Mononuclear cell (primary cell): ENCODE data around the gene IVL. TPM values are rescaled to one million over a fixed set of nuclear protein-coding genes. Genes with fewer than 3 reads are reported as not detected.

ENCODE experiments used
- H3K27me3 ChIP-seq: 2 replicates; pipeline ENCODE4 v1.6.0; 2011; ENCODE audit warnings: low read length, control low read depth; ENCODE audit not compliant: insufficient read depth
- H3K4me1 ChIP-seq: 2 replicates; pipeline ENCODE4 v1.5.1; 2011; ENCODE audit warnings: mild to moderate bottlenecking, low read length, control low read depth; ENCODE audit not compliant: insufficient read depth
- H3K4me3 ChIP-seq: 2 replicates; pipeline ENCODE4 v1.5.1; 2011; ENCODE audit warnings: mild to moderate bottlenecking, low read length, moderate library complexity
- H3K9me3 ChIP-seq: 2 replicates; pipeline ENCODE4 v1.5.1; 2011; ENCODE audit warnings: low read depth, mild to moderate bottlenecking, control low read depth, low read length
- total RNA-seq: library from RNA; depleted of rRNA; stranded (reverse); fragments of >200 nt; gene quantifications from one replicate; pipeline ENCODE4 v1.2.3, GENCODE V29; 2012

The IVL gene
- total RNA-seq, 1 donor: not detected

DNA sequence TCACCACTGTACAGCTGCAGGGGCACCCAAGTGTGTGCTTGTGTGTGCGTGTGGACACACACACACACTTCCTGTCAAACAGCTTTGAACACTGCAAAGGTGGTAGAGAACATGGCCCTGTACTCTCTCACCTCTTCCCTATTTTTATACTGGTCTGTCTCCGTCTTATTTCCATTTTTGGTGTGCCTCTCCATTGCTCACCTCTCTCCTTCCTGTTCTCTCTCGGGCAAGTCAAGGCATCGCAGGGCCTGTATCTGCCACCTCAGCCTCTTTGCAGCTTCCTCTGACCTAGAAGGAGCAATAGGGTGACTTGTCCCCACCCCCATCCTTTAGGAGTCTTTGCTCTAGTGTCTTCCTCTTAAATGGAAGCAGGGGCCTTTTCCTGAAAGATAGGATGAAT is 28.0 kb upstream of the IVL start:
- H3K4me3 ChIP-seq: no peak overlapping the region
- no peaks in the 10 kb centered on the region for H3K4me1 ChIP-seq
- H3K9me3 ChIP-seq: no peaks in the 10 kb centered on the region

DNA sequence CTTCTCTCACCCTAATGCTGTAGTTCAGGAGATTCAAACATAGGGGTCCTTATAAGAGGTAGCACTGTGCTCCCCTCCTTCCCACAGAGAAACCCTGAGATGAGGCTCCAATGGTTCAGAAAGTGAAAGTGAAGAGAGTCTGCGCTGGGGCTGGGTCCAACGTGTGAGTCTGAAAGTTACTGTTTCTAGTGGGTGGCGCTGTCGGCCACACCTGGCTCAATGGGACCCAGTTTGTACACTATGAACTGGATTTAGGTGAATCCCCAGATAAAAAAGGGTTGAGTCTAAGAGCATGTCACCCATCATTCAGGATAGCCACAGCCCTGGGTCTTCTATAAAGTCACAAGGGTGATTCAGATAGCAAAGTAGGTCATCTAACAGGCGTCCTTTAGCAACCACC is 27.4 kb upstream of the IVL start:
- Histone ChIP-seq H3K4me1 (no peaks in the 10 kb centered on the region), H3K9me3 (no peaks in the 10 kb centered on the region), H3K4me3 (no peak overlapping the region), H3K27me3 (no peaks in the 10 kb centered on the region)

More for the DNA sequence above, 28.0 kb upstream of the IVL start:
- no peaks in the 10 kb centered on the region for H3K27me3 ChIP-seq

DNA sequence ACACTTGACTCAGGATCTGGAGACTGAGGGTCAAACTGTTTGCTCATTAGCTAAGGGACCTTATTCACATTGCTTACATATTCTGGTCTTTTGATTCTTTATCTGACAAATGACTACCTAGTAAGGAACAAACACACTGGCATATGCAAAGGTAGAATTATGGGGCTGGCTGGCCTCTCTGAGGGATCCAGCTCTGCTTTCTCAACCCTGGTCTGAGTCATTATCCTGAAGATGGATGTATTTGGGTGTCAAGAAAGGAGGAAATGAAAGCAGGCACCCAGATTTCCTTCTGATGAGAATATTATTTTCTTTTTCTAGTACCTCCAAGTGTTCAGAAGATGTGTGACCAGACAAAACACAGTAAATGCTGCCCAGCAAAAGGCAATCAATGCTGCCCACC is 24.3 kb upstream of the IVL start:
- Histone ChIP-seq H3K4me1 (no peaks in the 10 kb centered on the region), H3K9me3 (no peaks in the 10 kb centered on the region), H3K4me3 (no peak overlapping the region), H3K27me3 (no peaks in the 10 kb centered on the region)

DNA sequence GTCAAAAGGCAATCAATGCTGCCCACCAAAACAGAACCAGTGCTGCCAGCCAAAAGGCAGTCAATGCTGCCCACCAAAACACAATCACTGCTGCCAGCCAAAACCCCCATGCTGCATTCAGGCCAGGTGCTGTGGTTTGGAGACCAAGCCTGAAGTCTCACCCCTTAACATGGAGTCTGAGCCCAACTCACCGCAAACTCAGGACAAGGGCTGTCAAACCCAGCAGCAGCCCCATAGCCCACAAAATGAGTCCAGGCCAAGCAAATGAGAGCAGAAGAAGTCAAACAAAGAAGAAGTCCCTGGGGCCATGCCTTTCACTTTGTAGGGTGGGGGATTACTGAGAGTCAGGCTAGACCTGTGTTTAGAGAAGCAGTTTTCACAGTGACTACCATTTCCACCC is 23.8 kb upstream of the IVL start:
- H3K4me3 ChIP-seq: no peak overlapping the region
- no peaks in the 10 kb centered on the region for H3K9me3 ChIP-seq
- no peaks in the 10 kb centered on the region for H3K4me1 ChIP-seq
- H3K27me3 ChIP-seq: no peaks in the 10 kb centered on the region

DNA sequence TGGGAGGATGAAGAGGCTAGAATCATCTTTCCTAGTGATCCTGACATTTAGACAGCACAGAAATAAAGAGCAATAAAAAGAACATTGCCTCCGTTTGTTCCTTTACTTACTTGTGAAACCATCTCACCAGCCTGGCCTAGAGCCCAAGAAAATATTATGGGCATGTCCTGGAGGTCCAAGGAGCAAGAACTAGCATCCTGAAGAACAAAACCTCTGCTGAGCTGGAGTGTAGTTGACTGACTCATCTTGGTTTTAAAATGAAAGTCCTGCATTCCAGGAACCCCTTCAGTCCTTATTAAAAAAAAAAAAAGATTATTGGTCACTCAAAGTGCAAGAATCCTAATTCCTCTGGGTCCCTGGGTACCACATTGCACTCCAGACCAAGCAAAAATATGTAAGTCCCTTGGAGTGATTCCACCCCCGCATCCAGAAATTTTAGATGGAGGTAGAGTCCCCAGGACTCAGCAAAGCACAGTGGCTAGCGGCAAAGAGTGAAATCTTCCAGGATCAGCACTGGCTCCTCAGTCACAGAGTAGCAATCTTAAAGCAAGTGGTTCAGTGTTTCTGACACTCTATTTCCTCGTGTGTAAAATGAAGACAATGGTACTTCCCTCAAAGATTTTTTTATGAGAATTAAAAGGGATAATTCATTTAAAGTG is 23.3 kb upstream of the IVL start:
- H3K9me3 ChIP-seq: no peaks in the 10 kb centered on the region
- no peak overlapping the region for H3K4me3 ChIP-seq
- H3K27me3 ChIP-seq: no peaks in the 10 kb centered on the region
- H3K4me1 ChIP-seq: no peaks in the 10 kb centered on the region

DNA sequence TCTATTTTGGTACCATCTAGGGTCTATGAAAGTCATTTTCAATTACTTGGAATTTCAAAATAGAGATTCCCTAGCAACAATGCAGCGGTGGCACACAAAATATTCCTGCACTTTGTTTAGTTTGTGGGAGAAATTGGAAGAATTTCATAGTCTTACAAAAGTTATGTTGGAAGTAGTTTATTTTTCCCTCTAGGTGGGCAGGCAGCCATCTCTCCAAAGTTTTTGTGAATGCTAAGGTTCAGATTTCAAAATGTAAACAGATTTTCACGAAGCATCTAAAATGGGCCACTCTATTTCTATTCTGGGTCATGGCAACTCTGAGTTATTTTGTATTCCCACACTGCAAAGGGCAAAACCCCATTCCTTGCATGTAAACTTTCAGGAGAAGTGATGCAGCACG is 22.3 kb upstream of the IVL start:
- peaks cover 2% of the 10 kb centered on the region for H3K27me3 ChIP-seq
- no peak overlapping the region for H3K4me3 ChIP-seq
- no peaks in the 10 kb centered on the region for H3K4me1 ChIP-seq
- H3K9me3 ChIP-seq: no peaks in the 10 kb centered on the region

DNA sequence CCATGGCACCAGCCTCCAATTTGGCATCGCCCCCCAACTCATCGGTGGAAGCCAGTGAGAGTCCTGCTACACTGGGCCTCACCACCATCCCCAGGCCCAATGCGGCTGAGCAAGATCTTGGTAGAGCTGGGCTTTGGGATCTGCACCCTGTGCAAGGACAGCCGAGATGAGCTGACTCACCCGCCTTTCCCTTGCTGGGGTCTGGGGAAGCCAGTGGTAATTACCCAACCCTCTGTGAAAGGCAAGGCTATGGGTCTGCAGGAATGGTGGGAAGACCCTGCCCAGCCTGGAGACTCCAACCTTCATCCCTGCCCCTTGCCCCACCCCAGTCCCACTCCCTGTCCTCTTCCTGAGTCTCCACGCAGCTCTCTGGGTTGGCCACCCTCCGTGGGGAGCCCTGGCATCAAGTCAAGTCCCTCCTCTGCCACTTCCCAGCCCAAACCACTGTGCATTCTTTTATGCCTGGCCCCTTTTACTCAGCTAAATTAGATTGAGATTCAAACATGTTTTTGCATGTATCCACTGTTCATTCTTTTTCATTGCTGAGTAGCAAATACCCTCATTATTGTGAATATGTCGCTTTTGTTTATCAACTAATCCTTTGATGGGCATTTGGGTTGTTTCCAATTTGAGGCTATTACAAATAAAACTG is 21.5 kb upstream of the IVL start:
- Histone ChIP-seq H3K4me1 (no peaks in the 10 kb centered on the region), H3K9me3 (no peaks in the 10 kb centered on the region), H3K4me3 (no peak overlapping the region), H3K27me3 (peaks cover 3% of the 10 kb centered on the region)

DNA sequence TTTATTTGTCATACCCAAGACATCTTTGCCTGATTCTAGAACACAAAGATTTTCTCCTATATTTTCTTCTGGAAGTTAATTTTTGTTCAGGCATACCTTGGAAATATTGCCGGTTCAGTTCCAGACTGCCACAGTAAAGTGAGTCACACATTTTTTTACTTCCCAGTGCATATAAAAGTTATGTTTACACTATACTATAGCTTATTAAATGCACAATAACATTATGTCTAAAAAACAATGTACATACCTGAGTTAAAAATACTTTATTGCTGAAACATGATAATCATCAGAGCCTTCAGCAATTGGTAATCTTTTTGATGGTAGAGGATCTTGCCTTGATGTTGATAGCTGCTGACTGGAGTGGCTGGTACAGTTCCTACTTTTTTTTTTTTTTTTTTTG is 20.2 kb upstream of the IVL start:
- no peaks in the 10 kb centered on the region for H3K9me3 ChIP-seq
- H3K4me1 ChIP-seq: no peaks in the 10 kb centered on the region
- H3K4me3 ChIP-seq: no peak overlapping the region
- H3K27me3 ChIP-seq: peaks cover 3% of the 10 kb centered on the region

DNA sequence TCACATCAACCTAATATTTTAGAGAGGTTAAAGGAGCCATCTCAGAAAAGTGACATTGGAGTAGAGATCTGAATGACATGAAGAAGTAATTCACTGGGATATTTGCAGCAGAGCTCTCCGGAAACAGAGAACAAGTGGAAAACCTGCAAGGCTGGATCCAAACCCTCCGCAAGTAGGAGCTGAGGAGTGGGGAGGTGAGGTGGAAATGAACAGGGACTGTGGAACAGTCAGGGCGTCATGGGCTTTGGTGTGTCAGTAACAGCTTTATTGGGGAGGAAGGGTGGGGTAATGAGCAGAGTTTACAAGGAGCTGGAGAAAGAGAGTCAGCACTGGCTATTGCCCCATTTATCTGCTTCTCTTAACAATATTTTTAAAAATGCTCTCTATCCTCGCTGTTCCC is 9.3 kb upstream of the IVL start:
- no peak overlapping the region for H3K4me3 ChIP-seq
- H3K9me3 ChIP-seq: no peaks in the 10 kb centered on the region
- no peaks in the 10 kb centered on the region for H3K4me1 ChIP-seq
- H3K27me3 ChIP-seq: peaks cover 13% of the 10 kb centered on the region

DNA sequence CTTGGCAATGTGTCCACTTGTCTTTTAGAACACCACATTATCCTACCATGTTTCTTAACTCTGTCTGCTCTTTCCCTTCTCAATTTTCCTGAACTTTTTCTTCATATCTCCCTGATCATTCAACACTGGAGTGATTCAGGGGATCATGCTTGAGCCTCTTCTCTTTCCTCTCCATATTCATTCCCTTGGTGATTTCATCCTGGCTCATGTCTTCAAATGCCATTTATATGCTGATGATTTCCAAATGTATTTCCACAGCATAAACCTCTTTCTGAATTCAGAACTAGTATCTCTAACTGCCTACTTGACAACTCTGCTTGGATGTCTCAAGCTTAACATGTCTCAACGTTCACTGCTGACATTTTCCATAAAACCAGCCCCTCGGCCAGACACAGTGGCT is 8.5 kb upstream of the IVL start:
- H3K27me3 ChIP-seq: peaks cover 9% of the 10 kb centered on the region
- H3K4me3 ChIP-seq: no peak overlapping the region
- H3K9me3 ChIP-seq: no peaks in the 10 kb centered on the region
- no peaks in the 10 kb centered on the region for H3K4me1 ChIP-seq

DNA sequence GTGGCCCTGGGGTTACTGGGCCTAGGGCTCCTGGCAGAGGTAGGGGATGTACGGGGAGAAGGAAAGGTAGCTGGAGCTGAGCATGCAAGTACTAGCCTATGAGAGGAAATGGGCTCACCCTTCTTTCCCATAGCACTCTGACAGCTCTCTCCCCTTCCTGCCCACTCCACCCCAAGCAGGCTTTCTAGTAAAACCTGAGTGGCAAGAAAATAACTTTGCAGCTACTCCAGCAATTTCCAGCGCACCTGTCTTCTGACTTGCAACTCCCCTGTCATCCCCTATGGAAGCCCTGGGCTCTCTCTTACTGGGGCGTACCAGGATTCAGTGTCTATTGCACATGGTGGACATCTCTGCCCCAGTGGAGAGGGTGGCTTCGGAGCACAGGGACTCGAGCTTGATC is 6.7 kb upstream of the IVL start:
- H3K27me3 ChIP-seq: no peaks in the 10 kb centered on the region
- no peaks in the 10 kb centered on the region for H3K9me3 ChIP-seq
- no peaks in the 10 kb centered on the region for H3K4me1 ChIP-seq
- H3K4me3 ChIP-seq: no peak overlapping the region

DNA sequence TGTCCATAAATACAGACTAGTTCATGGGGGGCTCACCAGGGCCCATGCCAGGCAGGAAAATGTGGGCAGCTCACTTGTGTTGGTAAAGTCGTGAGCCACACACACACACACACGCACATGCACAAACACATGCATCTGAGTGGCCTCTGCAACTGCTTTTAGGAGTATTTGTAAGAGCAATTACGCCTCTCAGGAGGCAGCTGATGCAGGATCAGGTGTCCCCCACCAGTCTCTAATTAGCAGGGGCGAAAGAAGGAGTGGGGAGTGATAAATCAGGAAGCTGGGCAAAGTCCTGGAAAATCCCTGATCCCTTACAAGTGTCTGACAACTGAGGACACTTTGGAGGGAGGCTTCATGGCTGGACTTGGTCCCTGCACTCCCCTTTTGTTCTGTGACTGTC is 5.7 kb upstream of the IVL start:
- Histone ChIP-seq H3K4me3 (no peak overlapping the region), H3K27me3 (no peaks in the 10 kb centered on the region), H3K9me3 (no peaks in the 10 kb centered on the region), H3K4me1 (no peaks in the 10 kb centered on the region)

DNA sequence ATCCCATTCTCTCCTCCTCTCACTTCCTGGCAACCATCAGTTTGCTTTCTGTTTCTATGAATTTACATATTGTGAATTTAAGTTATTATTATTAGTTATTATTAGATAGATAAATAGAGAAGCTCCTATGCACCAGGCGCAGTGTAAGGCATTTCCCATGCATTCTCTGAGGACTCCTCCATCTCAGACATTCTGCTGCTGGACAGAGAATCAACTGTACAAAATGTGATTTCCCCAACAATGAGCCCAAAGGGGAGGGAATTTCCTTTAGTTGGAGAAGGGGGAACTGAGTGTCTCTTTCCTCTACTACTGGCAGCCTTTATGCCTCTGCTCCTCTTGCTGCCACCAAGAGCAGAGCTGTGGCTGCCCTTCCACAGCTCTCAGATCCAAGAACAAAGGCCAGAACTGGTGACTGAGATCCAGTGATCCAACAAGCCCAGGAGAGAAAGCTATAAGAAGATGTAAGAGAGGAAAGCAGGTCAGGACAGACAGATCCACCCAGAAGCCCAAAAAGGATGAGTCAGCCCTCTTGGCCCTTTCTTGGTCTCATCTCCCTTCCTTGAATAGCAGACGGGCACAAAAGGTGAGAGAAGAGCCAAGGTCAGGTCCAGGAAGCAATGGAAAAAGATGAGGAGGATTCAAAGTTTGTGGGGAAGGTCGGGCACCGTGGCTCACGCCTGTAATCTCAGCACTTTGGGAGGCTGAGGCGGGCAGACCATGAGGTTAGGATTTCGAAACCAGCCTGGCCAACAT is 3.5 kb upstream of the IVL start:
- Histone ChIP-seq H3K27me3 (no peaks in the 10 kb centered on the region), H3K9me3 (no peaks in the 10 kb centered on the region), H3K4me1 (no peaks in the 10 kb centered on the region), H3K4me3 (no peak overlapping the region)

DNA sequence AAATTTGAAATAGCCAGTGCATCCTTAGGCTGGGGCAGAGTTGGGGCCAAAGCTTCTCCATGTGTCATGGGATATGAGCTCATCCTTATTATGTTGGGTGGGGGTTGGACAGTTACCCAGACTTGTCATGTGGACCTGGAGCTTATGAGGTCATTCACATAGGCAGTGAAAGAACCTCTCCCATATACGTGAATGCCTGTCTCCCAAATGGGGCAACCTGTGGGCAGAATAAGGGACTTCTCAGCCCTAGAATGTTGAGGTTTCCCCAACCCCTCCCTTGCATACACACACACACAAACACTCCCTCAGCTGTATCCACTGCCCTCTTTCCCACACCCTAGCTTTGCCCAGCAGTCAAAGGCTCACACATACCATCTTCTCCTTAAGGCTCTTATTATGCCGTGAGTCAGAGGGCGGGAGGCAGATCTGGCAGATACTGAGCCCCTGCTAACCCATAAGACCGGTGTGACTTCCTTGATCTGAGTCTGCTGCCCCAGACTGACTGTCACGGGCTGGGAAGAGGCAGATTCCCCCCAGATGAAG is 2.3 kb upstream of the IVL start:
- no peaks in the 10 kb centered on the region for H3K4me1 ChIP-seq
- no peaks in the 10 kb centered on the region for H3K27me3 ChIP-seq
- H3K4me3 ChIP-seq: no peak overlapping the region
- no peaks in the 10 kb centered on the region for H3K9me3 ChIP-seq

DNA sequence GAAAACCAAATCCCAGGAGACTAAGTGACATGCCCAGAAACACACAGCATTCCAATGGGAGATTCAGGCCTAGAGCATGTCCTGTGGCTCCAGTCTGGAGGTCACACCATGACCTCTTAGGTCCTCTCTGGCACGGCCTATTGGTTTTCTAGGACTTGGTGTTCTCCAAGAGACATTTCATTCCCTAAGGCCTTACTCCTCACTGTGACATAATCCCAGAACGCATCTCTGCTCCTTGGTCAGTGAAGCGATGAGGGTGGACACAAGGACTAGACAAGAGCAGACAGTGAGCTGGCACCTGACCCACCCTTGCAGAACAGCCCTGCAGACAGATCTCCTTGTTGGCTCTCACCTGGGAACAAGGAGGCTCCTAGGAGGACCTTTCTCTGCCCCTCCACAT is 860 bp downstream of the IVL start:
- H3K4me3 ChIP-seq: no peak overlapping the region
- H3K9me3 ChIP-seq: no peaks in the 10 kb centered on the region
- no peaks in the 10 kb centered on the region for H3K4me1 ChIP-seq
- peaks cover 5% of the 10 kb centered on the region for H3K27me3 ChIP-seq
